Duodenal mucosa (tissue), 2 donors: Measurements from ENCODE around the gene GABRG3.

Experiments
- H3K27ac ChIP-seq: one replicate; pipeline ENCODE4 v1.7.0; 2013; ENCODE audit warnings: low read depth, low read length
- H3K27me3 ChIP-seq, 2 donors: one replicate each; pipeline ENCODE4 v1.7.0; 2013; ENCODE audit warnings: low read length in 2 of 2, control low read depth in 1 of 2; ENCODE audit not compliant: insufficient read depth in 2 of 2, control insufficient read depth in 1 of 2
- H3K36me3 ChIP-seq, 2 donors: one replicate each; pipeline ENCODE4 v1.7.0; 2013; ENCODE audit warnings: low read length in 2 of 2, control low read depth in 1 of 2; ENCODE audit not compliant: insufficient read depth in 2 of 2, control insufficient read depth in 1 of 2
- H3K4me1 ChIP-seq, 2 donors: one replicate each; pipeline ENCODE4 v1.7.0; 2013; ENCODE audit warnings: low read length in 2 of 2, control low read depth in 1 of 2; ENCODE audit not compliant: insufficient read depth in 2 of 2, control insufficient read depth in 1 of 2
- H3K4me3 ChIP-seq, 2 donors: one replicate each; pipeline ENCODE4 v1.7.0; 2013; ENCODE audit warnings: low read length in 2 of 2, low read depth in 1 of 2
- H3K9ac ChIP-seq, 2 donors: one replicate each; pipeline ENCODE4 v1.7.0; 2013; ENCODE audit warnings: low read length in 2 of 2, low read depth in 1 of 2
- H3K9me3 ChIP-seq, 2 donors: one replicate each; pipeline ENCODE4 v1.7.0; 2013; ENCODE audit warnings: low read length in 2 of 2, control low read depth in 1 of 2; ENCODE audit not compliant: control insufficient read depth in 1 of 2

Gene GABRG3

GRCh38 chr15:27135151-27135550, 164.2 kb downstream of the GABRG3 start:
- Histone ChIP-seq H3K36me3 (no peaks in the 10 kb centered on the region), H3K27ac (no peak overlapping the region), H3K9ac (no peak overlapping the region), H3K9me3 (peaks cover 10 to 18% of the 10 kb centered on the region in 2 donors), H3K4me3 (no peak overlapping the region), H3K4me1 (no peaks in the 10 kb centered on the region), H3K27me3 (no peaks in the 10 kb centered on the region)

- H3K9me3 ChIP-seq: peaks cover 4 to 22% of the 10 kb centered on the region in 2 donors
- H3K4me3 ChIP-seq: no peak overlapping the region
- H3K9ac ChIP-seq: no peak overlapping the region
- no peak overlapping the region for H3K27ac ChIP-seq
- no peaks in the 10 kb centered on the region for H3K4me1 ChIP-seq
- H3K36me3 ChIP-seq: no peaks in the 10 kb centered on the region
- H3K27me3 ChIP-seq: no peaks in the 10 kb centered on the region
Measured at GRCh38 chr15:27137127-27137526, 166.1 kb downstream of the GABRG3 start.

- Histone ChIP-seq H3K9ac (no peak overlapping the region), H3K27ac (no peak overlapping the region), H3K36me3 (no peaks in the 10 kb centered on the region), H3K27me3 (no peaks in the 10 kb centered on the region), H3K9me3 (peaks cover 14 to 29% of the 10 kb centered on the region in 2 donors), H3K4me3 (no peak overlapping the region), H3K4me1 (no peaks in the 10 kb centered on the region)
Measured at GRCh38 chr15:27165590-27165989, 194.6 kb downstream of the GABRG3 start.

GRCh38 chr15:27166917-27167316, 195.9 kb downstream of the GABRG3 start:
- Histone ChIP-seq H3K36me3 (no peaks in the 10 kb centered on the region), H3K27me3 (no peaks in the 10 kb centered on the region), H3K4me1 (no peaks in the 10 kb centered on the region), H3K9ac (no peak overlapping the region), H3K9me3 (peaks cover 12 to 27% of the 10 kb centered on the region in 2 donors), H3K27ac (no peak overlapping the region), H3K4me3 (no peak overlapping the region)

- Histone ChIP-seq H3K36me3 (no peaks in the 10 kb centered on the region), H3K9ac (no peak overlapping the region), H3K9me3 (peaks cover 12 to 27% of the 10 kb centered on the region in 2 donors), H3K27ac (no peak overlapping the region), H3K27me3 (no peaks in the 10 kb centered on the region), H3K4me3 (no peak overlapping the region), H3K4me1 (no peaks in the 10 kb centered on the region)
Measured at GRCh38 chr15:27167738-27168137, 196.8 kb downstream of the GABRG3 start.

GRCh38 chr15:27170851-27171250, 199.9 kb downstream of the GABRG3 start:
- H3K4me3 ChIP-seq: no peak overlapping the region
- H3K9ac ChIP-seq: no peak overlapping the region
- H3K27ac ChIP-seq: no peak overlapping the region
- no peaks in the 10 kb centered on the region for H3K36me3 ChIP-seq
- no peaks in the 10 kb centered on the region for H3K4me1 ChIP-seq
- no peaks in the 10 kb centered on the region for H3K27me3 ChIP-seq
- peaks cover 23% of the 10 kb centered on the region in 2 donors for H3K9me3 ChIP-seq

- H3K9ac ChIP-seq: no peak overlapping the region
Measured at GRCh38 chr15:27172821-27173220, 201.8 kb downstream of the GABRG3 start.

GRCh38 chr15:27175472-27176153, 204.6 kb downstream of the GABRG3 start:
- H3K36me3 ChIP-seq: no peaks in the 10 kb centered on the region
- H3K4me1 ChIP-seq: no peaks in the 10 kb centered on the region
- no peaks in the 10 kb centered on the region for H3K27me3 ChIP-seq
- no peak overlapping the region for H3K9ac ChIP-seq
- H3K9me3 ChIP-seq: peaks cover 32 to 42% of the 10 kb centered on the region in 2 donors
- H3K4me3 ChIP-seq: no peak overlapping the region
- H3K27ac ChIP-seq: no peak overlapping the region

More at GRCh38 chr15:27172821-27173220, 201.8 kb downstream of the GABRG3 start:
- Histone ChIP-seq H3K9me3 (peaks cover 25 to 38% of the 10 kb centered on the region in 2 donors), H3K4me1 (no peaks in the 10 kb centered on the region), H3K36me3 (no peaks in the 10 kb centered on the region), H3K4me3 (no peak overlapping the region), H3K27ac (no peak overlapping the region), H3K27me3 (no peaks in the 10 kb centered on the region)

GRCh38 chr15:27176785-27177406, 205.9 kb downstream of the GABRG3 start:
- no peak overlapping the region for H3K27ac ChIP-seq
- no peaks in the 10 kb centered on the region for H3K4me1 ChIP-seq
- H3K27me3 ChIP-seq: no peaks in the 10 kb centered on the region
- H3K9ac ChIP-seq: no peak overlapping the region
- H3K36me3 ChIP-seq: no peaks in the 10 kb centered on the region
- H3K4me3 ChIP-seq: no peak overlapping the region
- peaks cover 30 to 40% of the 10 kb centered on the region in 2 donors for H3K9me3 ChIP-seq

GRCh38 chr15:27179789-27180188, 208.8 kb downstream of the GABRG3 start:
- no peak overlapping the region for H3K27ac ChIP-seq
- H3K9me3 ChIP-seq: peaks cover 25 to 34% of the 10 kb centered on the region in 2 donors
- H3K9ac ChIP-seq: no peak overlapping the region
- H3K36me3 ChIP-seq: no peaks in the 10 kb centered on the region
- H3K4me3 ChIP-seq: no peak overlapping the region
- no peaks in the 10 kb centered on the region for H3K27me3 ChIP-seq
- H3K4me1 ChIP-seq: no peaks in the 10 kb centered on the region
